HepG2 (cell line): ENCODE results near the gene PPP4R4. TPM values are rescaled to one million over a fixed set of nuclear protein-coding genes. Genes with fewer than 3 reads are reported as not detected.
A peak's percentile ranks its signal among the peaks of the same experiment; 100 is the strongest.

Experiments used
- BCLAF1 ChIP-seq: fragments of 450-650 bp; IDR thresholded peaks from 2 replicates; pipeline ENCODE4 v1.6.1; 2017; ENCODE audit warnings: mild to moderate bottlenecking
- CENPT ChIP-seq: sonication (generic); formaldehyde crosslinking; IDR thresholded peaks from 2 replicates; pipeline ENCODE4 v1.8.0; 2022; ENCODE audit warnings: low read depth, mild to moderate bottlenecking, moderate library complexity, missing genetic modification reagents
- CHD4 ChIP-seq: fragments of 200-600 bp; sonication (generic); IDR thresholded peaks from 2 replicates; pipeline ENCODE4 v1.7.0; 2017; ENCODE audit warnings: mild to moderate bottlenecking, low read length, borderline replicate concordance
- DNMT3B ChIP-seq: conservative IDR thresholded peaks from 2 replicates; pipeline ENCODE4 v1.6.1; 2016; ENCODE audit warnings: missing biosample characterization, control low read depth
- FOSL1 ChIP-seq: sonication (generic); formaldehyde crosslinking; IDR thresholded peaks from 2 replicates; pipeline ENCODE4 v1.9.0; 2021; ENCODE audit warnings: missing genetic modification reagents, borderline replicate concordance
- MYNN ChIP-seq: sonication (generic); formaldehyde crosslinking; IDR thresholded peaks from 2 replicates; pipeline ENCODE4 v1.4.0; 2020; ENCODE audit warnings: mild to moderate bottlenecking, low read depth, missing genetic modification reagents
- NRL ChIP-seq: sonication (generic); formaldehyde crosslinking; IDR thresholded peaks from 2 replicates; pipeline ENCODE4 v1.5.0; 2020; ENCODE audit warnings: missing genetic modification reagents, mild to moderate bottlenecking, moderate library complexity, borderline replicate concordance
- PRDM4 ChIP-seq: sonication (generic); formaldehyde crosslinking; IDR thresholded peaks from 2 replicates; pipeline ENCODE4 v1.9.0; 2021; ENCODE audit warnings: missing genetic modification reagents, borderline replicate concordance
- SOX5 ChIP-seq: IDR thresholded peaks from 2 replicates; pipeline ENCODE4 v1.6.1; 2016; ENCODE audit warnings: borderline replicate concordance
- STAG1 ChIP-seq: sonication (generic); formaldehyde crosslinking; IDR thresholded peaks from 2 replicates; pipeline ENCODE4 v1.4.0; 2020; ENCODE audit warnings: missing genetic modification reagents
- STAT6 ChIP-seq: sonication (generic); formaldehyde crosslinking; IDR thresholded peaks from 2 replicates; pipeline ENCODE4 v1.4.0; 2020; ENCODE audit warnings: missing genetic modification reagents, mild to moderate bottlenecking, borderline replicate concordance
- ZC3H4 ChIP-seq: sonication (generic); formaldehyde crosslinking; IDR thresholded peaks from 2 replicates; pipeline ENCODE4 v1.4.0; 2020; ENCODE audit warnings: missing genetic modification reagents, borderline replicate concordance
- ZFX ChIP-seq: sonication (generic); formaldehyde crosslinking; IDR thresholded peaks from 2 replicates; pipeline ENCODE4 v1.4.0; 2020; ENCODE audit warnings: mild to moderate bottlenecking, low read depth, missing genetic modification reagents, moderate library complexity
- ZNF33B ChIP-seq: sonication (generic); formaldehyde crosslinking; IDR thresholded peaks from 2 replicates; pipeline ENCODE4 v1.5.1; 2020; ENCODE audit warnings: mild to moderate bottlenecking, missing genetic modification reagents
- ZNF530 ChIP-seq: sonication (generic); formaldehyde crosslinking; IDR thresholded peaks from 2 replicates; pipeline ENCODE4 v1.5.0; 2020; ENCODE audit warnings: low read depth, mild to moderate bottlenecking, missing genetic modification reagents
- ZNF576 ChIP-seq: sonication (generic); formaldehyde crosslinking; IDR thresholded peaks from 2 replicates; pipeline ENCODE4 v1.4.0; 2020; ENCODE audit warnings: mild to moderate bottlenecking, missing genetic modification reagents
- polyA plus RNA-seq, 8 experiments: library from polyadenylated mRNA; depleted of rRNA in 3 of 8; stranded (reverse) in 7 of 8; unstranded in 1 of 8; fragments of >200 nt; fragmentation: Illumina TruSeq in 4 of 8; extraction: Trizol in 4 of 8; gene quantifications; 2 replicates each; pipeline versions ENCODE4 v1.2.1 to v1.2.3, GENCODE V29; 2011 to 2016; ENCODE audit warnings: low read depth in 4 of 8, missing spikeins in 1 of 8, mixed read lengths in 1 of 8; ENCODE audit not compliant: insufficient read depth in 1 of 8
- total RNA-seq, 5 experiments: library from RNA; depleted of rRNA; stranded (reverse); fragments of >200 nt; fragmentation: Illumina TruSeq; extraction: Trizol; gene quantifications; 2 replicates each; pipeline ENCODE4 v1.2.3, GENCODE V29; 2016; ENCODE audit warnings: low read depth in 1 of 5

Gene PPP4R4
- total and polyA plus RNA-seq, 2 of the 13 experiments (the other 11 are each of a cell fraction or from before 2014, with no cell fraction given), result 9.5 to 19.8 TPM

- TF ChIP-seq CENPT (no peak), CHD4 (no peak), FOSL1 (CRISPR knock-in tag) (no peak), ZFX (CRISPR knock-in tag) (0 out of 2 replicates have a peak, but pooled peaks have one; percentile 25), ZNF33B (no peak), STAG1 (0 out of 2 replicates have a peak, but pooled peaks have one; percentile 18), ZNF530 (CRISPR knock-in tag) (no peak), PRDM4 (CRISPR knock-in tag) (no peak), ZC3H4 (CRISPR knock-in tag) (no peak), DNMT3B (CRISPR knock-in tag) (no peak), ZNF576 (no peak), NRL (CRISPR knock-in tag) (no peak), MYNN (no peak), STAT6 (CRISPR knock-in tag) (no peak), BCLAF1 (no peak), SOX5 (CRISPR knock-in tag) (0 out of 2 replicates have a peak, but pooled peaks have one; percentile 40)
These were observed 146.1 kb downstream of the PPP4R4 start (continued) for GRCh38 chr14:94320243-94320642.
